Measurements from ENCODE around the gene SSBP2.

Gene SSBP2

DNA sequence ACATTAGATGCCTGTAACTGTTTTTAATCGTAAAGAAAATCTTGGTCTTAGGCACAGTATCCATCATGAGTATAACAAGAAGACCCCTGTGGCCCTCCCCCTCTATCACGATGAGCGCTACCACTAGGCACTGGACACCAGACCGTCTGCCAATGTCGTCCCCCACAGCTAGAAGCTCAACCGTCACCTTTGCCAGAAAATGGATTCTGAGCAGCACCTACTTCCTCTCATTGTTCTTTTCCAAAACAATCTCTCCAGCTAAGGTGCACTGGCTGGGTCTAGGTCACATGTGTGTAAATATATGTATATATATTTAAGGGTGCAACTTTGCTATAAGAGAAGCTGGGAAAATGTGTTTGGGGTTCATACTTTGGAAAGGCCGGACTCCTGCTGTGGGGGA is 15.7 kb upstream of the SSBP2 start:
- no peak for DNase-seq

DNA sequence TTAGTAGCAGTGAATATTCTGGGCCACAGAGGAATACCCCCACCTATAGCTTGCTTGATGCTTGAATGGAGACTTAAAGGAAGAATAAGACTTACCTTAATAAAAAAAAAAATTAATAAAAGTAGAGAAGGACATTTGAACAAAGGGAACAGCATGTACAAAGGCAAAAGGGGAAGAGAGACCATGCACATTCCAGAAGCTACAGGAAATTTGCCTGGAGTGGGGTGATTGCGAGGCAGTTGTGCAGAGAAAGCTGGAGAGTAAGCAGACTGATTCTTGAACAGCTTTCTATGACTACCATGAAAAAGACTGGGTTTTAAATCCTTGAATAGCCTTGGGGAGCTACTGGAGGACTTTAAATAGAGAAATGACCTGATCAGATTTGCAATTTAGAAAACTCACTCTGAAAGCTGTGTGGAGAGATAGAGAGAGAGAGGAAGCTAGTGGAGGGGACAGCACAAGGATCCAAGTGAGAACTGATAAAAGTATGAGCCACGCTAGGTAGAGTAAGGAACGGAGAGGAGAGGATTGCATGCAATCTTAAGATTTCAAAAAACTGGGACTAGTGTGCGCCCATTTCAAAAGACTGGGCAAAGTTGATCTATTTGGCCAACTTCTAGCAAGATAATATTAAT is 12.5 kb upstream of the SSBP2 start:
- no peak for DNase-seq

DNA sequence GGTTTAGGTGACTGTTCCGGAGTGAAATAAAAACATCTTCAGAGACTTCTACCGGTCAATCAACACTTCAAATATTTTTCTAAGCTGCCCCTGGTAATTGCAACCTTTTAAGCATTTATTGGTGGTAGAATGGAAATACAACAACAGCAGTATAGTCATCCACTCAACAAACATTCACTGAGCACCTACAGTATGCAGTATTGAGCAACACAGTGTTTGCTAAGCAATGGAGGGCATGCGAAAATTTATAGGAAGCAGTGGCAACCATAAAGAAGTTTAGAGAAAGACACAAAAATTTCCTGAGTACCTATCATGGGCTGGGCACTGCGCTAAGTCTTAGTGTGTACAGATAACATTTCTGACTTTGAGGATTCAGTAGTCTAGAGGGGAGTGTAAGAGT is 12.0 kb upstream of the SSBP2 start:
- no peak for DNase-seq

DNA sequence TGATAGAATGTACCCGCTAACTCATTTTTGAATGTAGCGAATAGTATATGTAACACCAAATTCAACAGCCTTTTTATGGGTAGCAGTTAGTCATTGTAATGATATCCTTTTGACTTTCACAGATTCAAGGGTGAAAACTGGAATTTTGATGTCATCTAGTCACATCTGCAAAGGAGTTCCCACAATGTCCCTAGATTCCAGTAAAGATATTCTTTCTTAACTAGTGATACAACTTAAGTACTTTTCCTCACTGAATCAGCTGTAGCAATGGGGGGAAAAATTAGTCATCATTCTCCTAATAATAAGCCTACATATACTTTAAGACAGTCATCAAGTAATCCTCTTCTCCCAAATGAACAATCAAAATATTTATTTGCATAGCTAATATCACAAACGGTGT is 11.5 kb upstream of the SSBP2 start:
- DNase-seq, result no peak

DNA sequence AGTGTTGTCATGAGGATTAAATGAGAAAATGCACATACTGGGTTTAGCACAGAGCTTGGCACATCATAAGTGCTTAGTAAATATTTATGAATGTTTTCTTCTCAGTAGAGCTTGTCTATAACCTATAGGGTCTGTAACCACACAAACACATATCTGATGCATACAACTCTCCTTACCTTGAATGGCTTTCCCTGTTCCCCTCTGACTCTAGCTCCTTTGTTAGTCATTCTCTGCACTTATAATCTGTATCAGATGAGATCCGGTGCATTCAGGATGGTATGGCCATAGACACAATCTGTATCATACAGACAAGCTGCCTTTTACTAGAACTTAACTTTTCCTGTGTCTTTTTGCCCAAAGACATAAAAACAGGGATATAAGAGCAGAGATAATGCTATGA is 11.1 kb upstream of the SSBP2 start:
- no peak for DNase-seq

DNA sequence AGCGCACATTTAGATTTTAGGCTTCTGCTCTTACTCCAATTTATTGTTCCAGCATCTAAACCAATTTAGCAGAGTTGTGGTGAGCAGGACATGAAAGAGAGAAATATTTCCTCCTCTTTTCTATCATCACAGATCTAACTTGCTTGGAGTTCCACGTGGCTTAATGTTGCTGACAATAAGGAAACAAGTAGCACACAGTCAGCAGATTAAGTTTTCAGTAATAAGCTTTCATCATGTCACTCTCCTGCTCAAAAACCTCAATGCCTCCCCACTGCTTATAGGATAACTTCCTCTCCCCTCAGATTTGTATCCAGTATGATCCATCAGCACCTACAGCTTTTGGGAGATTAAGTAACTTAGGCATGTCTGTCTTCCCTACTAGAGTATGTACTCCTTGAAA is 10.4 kb upstream of the SSBP2 start:
- no peak for DNase-seq

DNA sequence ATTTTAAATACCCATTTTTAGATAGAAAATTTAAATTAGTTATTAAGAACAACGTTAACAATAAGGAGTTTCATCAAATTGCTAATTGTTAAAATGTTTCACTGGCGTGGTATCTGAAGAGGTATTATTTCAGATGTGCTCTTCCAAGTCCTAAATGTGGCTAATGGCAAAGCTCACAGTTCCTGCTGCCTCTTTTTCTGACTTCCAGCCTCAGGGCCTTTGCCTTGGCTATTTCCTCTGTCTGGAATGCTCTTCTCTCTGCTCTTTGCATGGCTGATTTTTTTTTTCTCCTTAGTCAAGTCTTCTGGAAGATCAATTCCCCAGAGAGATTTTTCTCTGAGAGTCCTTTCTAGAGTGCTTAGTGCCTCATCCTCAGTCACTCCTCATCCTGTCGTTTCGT is 9.6 kb upstream of the SSBP2 start:
- no peak for DNase-seq

DNA sequence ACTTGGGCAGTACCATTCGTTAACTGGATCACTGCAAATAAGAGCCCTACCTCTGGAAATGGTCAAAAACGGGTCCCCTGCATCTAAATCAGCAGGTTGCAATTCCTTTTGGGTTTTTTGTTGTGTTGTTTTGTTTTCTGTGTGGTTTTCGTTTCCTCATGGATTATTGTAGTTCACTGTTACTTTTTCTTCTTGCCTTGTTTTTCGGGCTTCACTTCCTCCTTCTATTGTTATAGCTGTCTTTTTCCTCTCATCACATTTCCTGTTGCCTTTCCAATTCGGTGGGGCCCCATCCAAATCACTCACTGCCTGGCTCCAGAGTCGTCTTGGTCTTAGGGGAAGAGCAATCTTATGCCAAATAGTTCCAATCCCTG is 8.7 kb upstream of the SSBP2 start:
- no peak for DNase-seq

DNA sequence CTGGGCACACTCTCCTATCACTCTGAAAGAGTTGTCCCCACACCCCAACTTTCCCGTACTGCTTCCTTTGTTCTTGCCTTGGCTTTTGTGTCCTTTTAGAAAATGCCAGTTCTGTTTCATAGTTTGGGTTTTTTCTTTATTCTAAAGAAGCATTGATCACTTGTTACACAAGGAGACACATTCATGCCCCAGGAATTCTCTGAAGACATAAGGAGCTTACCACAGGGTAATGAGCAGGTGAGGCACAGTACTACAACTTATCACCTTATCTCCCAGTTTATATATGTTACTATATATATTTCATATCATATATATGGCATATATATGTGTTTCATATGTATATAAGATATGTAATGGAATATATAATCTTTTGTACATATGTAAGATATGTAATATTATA is 6.5 kb upstream of the SSBP2 start:
- DNase-seq, result no peak

DNA sequence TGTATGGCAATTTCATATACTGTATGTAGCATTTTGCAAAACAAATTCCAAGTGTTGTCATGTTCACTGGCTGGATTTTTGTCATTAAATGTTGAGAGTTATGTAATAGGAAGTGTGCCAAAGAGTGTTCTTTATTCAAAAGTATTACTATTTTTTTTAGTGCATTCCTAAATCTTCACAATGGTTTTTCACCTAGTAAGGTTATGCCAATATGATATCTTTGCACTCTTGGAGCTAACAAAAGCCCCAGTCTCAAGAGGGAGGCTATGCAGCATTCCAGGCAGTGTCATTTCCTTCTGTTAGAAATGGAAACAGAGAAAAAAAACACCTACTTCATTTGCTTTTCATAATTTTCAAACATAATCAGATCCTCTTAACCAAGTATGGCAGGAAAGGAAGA is 5.1 kb upstream of the SSBP2 start:
- no peak for DNase-seq

DNA sequence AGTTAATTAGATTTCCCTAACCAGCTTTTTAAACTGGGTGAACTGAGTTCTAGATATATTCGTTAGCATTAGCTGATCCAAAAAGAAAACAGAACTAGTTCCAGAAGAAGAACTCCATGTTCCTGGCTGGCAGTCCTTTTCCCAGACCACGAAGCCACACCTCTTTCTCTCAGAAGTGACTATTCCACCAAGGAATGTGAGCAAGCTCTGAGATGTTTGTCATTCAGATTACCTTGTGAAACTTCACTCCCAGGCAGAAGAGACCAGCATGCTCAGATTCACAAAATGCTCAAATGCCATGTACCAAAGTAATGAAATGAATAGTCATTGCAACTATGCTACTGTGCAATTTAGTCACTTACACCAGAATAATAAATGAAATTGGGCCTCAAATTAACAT is 4.4 kb upstream of the SSBP2 start:
- DNase-seq, result no peak

DNA sequence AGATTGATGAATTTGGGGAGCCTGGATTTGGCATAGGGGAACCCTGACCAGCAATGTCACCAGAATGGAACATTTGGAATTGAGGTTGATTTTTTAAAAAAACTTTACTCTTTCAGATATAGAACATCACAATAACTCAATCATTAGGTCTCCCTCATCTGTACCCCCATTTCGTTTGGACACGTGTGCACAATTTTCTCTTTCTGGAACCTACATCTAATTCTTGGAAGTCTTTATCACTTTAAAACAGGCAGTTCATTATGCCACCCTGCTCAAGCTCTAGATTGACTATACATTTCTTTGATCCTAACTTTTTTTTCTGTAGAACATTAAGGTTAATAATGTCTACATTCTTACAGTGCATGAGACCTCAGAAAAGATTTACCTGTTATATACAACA is 3.7 kb upstream of the SSBP2 start:
- DNase-seq, result no peak

DNA sequence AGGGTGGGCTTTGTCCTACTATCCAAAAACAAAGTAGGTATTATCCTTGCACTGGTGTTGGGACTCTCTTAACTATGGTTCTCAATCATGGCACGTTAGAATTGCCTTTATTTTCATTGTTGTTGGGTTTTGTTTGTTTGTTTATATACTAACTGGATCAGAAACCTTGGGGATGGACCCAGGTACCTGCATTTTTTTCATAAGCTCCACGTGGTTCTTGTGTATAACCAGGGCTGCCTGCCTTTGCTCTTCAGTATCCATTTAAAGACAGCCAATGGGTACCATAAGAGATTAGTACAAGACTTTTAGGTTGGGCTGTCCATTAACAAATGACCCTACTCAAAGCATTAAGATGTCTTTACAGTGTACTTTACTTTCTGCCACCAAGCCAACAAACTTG is 2.5 kb upstream of the SSBP2 start:
- DNase-seq, result no peak

DNA sequence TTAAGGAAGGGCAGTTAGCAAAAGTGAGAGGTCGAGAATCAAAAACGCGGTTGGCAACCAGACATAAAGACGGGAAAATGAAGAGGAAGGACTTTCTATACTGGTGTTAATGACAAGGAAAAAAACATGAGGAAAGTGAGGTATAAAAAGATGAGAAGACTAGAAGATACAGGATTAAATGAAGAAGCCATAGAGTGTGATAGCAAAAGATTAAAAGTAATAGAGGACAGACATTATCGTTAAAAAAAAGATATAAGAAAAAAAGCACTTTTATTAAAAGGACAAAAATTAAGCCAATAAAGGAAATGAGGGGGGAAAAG is 1.7 kb upstream of the SSBP2 start:
- DNase-seq, result no peak

DNA sequence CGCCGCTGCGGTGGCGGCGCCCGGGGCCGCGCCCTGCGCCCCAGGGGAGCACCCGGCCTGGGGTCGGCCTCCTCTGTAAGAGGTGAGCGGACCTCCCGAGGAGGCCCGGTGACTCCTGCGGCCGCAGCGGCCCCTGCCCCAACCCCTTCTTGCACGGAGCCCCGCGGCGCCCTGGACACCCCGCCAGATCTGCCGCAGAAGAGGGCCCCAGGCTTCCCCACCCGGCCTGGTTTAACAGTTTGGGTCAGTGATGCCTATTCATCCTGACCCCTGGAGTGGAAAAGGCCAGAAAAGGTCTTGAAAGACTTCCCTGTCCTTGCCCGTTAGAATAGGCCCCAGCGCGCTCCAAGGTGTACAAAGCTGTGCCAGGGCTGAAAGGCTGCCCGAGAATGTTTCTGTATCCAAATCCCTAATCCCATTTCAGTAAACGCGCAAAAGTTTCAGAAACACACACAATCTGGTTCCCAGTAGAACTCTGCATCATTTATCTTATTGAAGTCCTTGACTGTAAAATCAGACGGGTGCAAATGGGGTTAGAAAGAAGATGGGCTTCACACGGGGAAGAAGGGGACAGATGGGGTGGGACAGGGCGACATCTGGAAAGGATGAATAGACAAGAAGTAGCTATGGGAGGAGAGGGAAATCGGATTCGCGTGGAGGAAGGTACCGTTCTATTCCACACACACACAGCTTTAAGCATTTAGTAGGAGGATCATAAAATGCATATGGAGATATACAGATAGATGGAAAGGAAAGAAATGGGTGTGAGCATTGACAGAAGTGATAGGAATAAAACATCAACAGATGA is 1.1 kb upstream of the SSBP2 start:
- DNase-seq, result no peak

DNA sequence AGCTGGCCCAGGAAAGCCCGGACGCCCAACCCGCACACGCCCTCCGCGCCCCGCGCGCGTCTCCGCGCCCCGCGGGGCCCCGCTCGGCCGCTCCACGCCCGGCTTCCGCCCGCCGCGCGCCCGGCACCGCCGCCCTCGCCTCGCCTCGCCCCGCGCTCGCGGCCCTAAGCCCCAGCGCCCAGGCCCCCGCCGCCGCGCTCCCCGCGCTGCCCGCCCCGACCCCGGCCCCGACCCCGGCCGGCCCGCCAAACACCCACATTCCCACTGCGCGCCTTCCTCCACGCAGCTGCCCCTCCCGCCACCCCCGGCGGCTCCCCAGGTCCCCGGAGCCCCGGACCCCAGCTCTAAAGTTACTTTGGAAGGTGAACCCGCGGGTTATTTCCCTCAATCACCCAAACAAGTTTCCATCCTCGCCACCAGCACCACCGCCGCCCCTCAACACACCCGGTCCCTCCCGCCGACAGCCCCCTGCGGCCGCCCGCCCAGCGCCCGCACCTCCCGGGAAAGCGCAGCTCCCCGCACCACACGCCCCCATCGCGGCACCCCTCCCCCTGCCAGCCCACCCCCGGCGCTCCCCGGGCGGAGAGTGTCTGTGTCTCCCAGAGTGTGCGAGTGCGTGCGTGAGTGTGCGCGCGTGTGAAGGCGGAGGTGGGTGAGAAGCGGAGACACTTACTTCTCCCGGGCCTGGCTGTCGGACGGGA is 439 bp downstream of the SSBP2 start:
- peak; percentile 25 for DNase-seq

DNA sequence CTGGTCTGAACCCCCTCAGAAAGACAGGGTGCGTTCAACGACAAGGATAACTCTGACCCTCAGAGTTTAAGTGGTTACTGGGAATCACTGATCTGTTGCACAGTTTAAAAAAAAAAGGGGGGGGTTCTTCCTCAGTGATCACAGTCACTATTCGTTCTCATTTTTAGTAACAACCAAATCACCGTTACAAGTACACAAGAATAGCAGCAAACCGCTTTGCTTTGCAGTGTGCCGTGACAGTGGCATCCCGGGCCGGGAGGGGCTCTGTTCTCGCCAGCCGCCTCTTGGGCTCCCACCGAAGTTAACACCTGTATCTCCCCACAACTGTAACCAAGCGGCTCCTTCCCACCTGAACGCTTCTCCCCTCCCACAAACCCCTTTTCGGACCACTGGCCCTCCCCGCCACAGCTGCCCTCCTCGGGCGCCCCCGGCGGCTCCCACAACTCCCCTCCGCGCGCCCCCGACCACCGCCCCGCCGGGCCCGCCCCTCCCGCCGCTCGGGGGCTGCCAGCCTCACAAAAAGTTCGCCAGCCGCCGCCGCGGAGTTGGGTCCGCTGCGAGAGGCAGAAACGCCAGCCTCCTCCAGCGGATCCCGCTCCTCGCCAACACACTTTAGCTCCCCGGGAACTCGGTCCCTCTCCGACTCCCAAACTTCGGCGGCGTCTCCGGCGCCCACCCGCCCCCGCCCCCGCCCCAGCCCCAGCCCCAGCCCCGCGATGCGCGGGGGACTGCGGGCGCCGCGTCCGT is 1.2 kb downstream of the SSBP2 start:
- peak; percentile 10 for DNase-seq

DNA sequence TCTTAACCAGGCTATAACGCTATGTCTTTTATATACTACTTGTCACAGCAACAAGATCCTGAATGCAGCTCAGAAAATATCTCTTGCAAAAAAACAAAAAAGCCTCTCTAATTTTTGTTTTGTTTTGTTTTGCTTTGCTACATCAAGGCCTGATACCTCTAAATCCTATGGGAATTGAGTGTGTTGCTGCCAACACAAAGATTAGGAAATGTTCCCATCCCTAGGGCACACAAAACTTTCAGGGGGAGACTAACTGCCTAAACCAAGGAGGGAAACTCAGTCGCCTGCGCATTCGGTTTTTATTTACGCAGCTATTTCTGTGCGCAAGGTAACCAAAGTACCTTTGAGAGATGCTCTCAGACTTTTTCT is 1.7 kb downstream of the SSBP2 start:
- no peak for DNase-seq

DNA sequence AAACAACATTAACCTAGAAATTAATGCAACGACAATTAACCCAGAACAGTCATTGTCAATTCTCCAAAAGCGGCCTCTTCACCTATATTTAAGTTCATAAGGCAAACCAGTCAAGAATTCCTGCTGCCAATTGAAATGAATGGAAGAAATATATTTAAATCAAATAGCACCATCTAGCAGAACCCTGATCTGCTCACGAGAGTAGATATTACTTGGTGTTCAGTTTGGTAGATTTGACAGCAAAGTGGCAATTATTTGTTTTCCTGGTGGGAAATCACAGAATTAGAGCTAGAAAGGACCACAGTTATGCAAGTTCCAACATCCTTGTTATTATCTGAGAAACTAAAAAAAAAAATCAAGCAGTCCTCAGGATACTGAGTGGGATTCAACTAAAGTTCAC is 2.3 kb downstream of the SSBP2 start:
- DNase-seq, result no peak

DNA sequence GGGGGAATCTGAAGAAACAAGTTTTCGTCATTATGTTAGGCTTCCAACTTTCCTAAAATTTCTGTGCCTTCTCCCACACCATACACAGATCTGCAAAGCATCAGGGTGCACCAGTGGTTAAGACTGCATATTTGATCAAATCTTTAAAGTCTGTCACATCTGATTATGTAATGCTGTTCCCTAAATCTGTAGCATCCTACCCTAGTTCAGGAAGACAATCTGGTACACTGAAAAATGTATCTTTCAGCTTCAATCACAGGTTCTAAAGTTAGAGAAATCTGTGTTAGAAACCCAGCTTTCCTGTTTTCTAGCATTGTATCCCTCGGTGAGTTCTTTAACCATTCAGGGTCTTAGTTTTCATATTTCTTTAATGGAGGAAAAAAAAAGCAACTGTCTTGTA is 3.9 kb downstream of the SSBP2 start:
- DNase-seq, result no peak

DNA sequence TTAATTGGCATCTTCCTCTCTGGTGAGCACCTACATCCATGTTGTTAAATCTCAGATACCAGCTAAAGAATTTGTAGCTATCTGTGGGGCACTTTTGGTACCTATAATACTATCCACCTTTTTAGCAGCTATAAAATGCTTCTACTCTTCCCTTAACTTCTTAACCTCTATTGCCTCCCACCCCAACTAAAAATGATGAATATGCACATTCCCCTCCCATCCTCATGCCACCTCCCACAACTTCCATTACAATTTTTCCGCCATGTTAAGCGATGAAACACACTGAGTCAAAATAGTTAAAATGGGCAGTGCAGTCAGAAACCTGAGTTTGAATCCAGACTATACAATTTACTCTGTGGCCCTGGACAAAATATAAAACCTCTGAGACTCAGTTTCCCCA is 10.1 kb downstream of the SSBP2 start:
- no peak for DNase-seq

DNA sequence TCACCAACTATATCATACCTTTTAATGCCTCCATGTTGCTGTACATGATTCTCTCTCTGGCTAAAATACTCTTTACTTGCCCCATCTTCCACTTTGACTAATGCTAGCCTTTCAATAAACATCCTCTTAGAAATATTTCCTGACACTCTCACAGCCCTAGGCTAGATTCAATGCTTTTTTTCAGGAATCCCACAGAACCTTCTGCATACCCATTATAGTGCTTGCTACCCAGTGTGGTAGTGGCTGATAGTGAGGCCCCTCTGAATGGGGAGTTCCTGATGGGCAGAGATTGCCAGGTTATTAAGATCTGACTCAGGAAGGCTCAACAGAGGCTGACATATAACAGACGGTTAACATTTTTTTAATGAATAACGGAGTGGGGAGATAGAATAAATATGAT is 11.6 kb downstream of the SSBP2 start:
- DNase-seq, result no peak

DNA sequence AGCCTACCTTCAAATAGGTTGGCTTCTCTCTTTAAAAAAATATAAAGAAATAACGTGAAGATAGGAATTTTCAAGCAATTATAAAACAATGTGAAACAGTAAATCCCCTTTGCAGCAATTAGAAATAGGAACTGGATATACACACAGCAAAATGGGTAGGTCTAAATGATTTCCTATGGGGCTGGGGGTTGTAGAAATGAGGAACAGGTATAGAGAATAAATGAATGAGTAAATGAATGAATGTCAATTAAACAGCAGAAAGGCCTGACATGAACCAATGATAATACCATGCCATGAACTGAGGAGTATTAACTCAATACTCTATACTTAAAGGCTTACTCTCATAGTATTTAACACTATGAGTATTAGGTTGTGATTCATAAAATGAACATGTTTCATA is 21.6 kb downstream of the SSBP2 start:
- no peak for DNase-seq

DNA sequence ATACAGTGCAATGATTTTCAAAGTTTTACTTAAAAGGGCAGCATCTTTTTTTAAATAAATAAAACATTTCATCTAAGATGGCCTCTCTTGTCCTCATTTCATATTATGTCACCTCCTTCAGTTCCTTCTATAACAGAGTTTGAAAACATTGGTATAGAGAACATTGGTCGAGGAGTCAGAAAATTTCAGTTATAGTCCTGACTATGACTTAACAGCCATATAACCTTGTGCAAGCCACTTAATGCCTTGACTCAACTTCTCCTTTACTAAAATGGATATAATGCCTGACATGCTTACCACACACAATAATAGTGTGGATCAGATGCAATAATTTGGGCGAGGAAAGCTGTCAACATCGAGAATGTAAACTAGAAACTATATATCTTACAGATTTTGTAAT is 22.6 kb downstream of the SSBP2 start:
- no peak for DNase-seq
